Naive thymus-derived CD8-positive, alpha-beta T cell (primary cell): ENCODE measurements around the gene ASL. TPM values are rescaled to one million over a fixed set of nuclear protein-coding genes. Genes with fewer than 3 reads are reported as not detected.
A peak's percentile ranks its signal among the peaks of the same experiment; 100 is the strongest.
"Not testable (repeated sequence)": the region's sequence is repeated elsewhere in the genome, so short reads cannot be mapped to it uniquely, and the experiment has no call there.

Experiments
- ATAC-seq, 2 donors: fragments of 150-1000 bp; cut with Tn5 transposase in 1 of 2; sonication (Bioruptor Pico), chemical (Tn5 transposase) in 1 of 2; 1 replicate in 1 of 2; 2 replicates in 1 of 2; pipeline ENCODE4 v1.10.0; 2021; ENCODE audit warnings: mild to moderate bottlenecking in 2 of 2, moderate library complexity in 2 of 2
- POLR2A ChIA-PET: fragments of 350-600 bp; sonication (Branson Sonifier 250); formaldehyde crosslinking; loops from one replicate; lab custom pipeline; 2021; ENCODE audit warnings: antibody characterized with exemption; lab: Charles Lee
- DNase-seq, 10 donors: peaks; one replicate each; pipeline versions ENCODE4 v3.0.0 to v3.0.0-alpha.2; 2020 to 2022
- H3K27ac Mint-ChIP-seq, 10 donors: one replicate each; pipeline ENCODE4 v1.8.0; 2020 to 2022; ENCODE audit warnings: mild to moderate bottlenecking in 10 of 10, mixed read lengths in 10 of 10, moderate library complexity in 4 of 10, inconsistent platforms in 1 of 10
- H3K27me3 Mint-ChIP-seq, 5 donors: one replicate each; pipeline ENCODE4 v1.8.0; 2021 to 2022; ENCODE audit warnings: mixed read lengths in 5 of 5
- H3K36me3 Mint-ChIP-seq, 3 donors: one replicate each; pipeline ENCODE4 v1.8.0; 2020 to 2022; ENCODE audit warnings: mixed read lengths in 3 of 3, mild to moderate bottlenecking in 2 of 3, inconsistent platforms in 1 of 3
- H3K4me1 Mint-ChIP-seq, 4 donors: one replicate each; pipeline ENCODE4 v1.8.0; 2021 to 2022; ENCODE audit warnings: mixed read lengths in 4 of 4
- H3K4me3 Mint-ChIP-seq, 10 donors: one replicate each; pipeline ENCODE4 v1.8.0; 2020 to 2022; ENCODE audit warnings: mild to moderate bottlenecking in 10 of 10, mixed read lengths in 10 of 10, moderate library complexity in 6 of 10, inconsistent platforms in 1 of 10
- H3K9me3 Mint-ChIP-seq, 9 donors: one replicate each; pipeline ENCODE4 v1.8.0; 2020 to 2022; ENCODE audit warnings: mixed read lengths in 9 of 9, mild to moderate bottlenecking in 3 of 9, inconsistent platforms in 1 of 9, moderate library complexity in 1 of 9
- polyA plus RNA-seq, 3 donors: library from polyadenylated mRNA; unstranded; fragments of 300-500 nt; fragmentation: Illumina TruSeq; gene quantifications; one replicate each; pipeline ENCODE4 v1.2.3, GENCODE V29; 2021
- total RNA-seq, 8 experiments: library from RNA in 2 of 8; stranded (reverse) in 2 of 8; gene quantifications; one replicate each; pipeline ENCODE4 v1.2.3 and lab custom pipeline; 2021 to 2026

ASL gene
- total and polyA plus RNA-seq, 5 experiments from 2014 or later: 5.2 to 18.6 (median 13.0) TPM

DNA sequence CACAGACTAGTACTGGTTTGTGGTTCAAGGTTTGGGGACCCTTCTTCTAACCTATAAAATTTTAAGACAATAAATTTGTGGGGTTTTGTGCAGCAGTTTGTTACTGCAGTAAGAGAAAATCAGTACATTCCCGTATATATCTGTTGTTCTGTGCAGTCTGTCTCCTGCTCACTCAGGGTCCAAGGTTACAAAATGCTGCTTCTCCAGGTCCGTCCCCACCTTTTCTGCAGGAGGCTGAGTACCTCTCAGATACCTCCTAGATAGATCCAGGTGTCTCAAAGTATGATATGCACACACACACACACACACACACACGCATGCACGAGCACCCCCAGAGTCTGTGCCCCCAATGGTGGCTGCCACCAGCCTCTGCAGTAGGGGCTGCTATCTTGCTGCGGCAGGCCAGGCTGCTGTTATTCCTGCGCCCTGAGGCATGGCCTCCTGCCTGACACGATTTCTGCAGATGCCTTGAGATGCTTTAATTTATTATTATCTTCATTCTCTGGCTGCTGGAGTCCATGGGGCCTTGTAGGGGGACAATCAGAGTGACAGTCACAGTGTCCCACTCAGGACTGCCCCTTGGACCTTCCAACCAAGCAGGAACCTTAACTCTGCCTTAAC lies 25.2 kb upstream of the ASL start:
- POLR2A ChIA-PET: no interaction called here
- no peak for DNase-seq
- no peaks in the 10 kb centered on the region for H3K36me3 Mint-ChIP-seq
- no peak overlapping the region for H3K27ac Mint-ChIP-seq
- H3K4me1 Mint-ChIP-seq: peaks cover 0 to 1% (median 0%) of the 10 kb centered on the region in 4 donors
- no peak overlapping the region for H3K4me3 Mint-ChIP-seq
- peaks cover 0 to 7% (median 3%) of the 10 kb centered on the region in 5 donors for H3K27me3 Mint-ChIP-seq
- no peak for ATAC-seq
- H3K9me3 Mint-ChIP-seq: peaks cover 0 to 2% (median 0%) of the 10 kb centered on the region in 9 donors

DNA sequence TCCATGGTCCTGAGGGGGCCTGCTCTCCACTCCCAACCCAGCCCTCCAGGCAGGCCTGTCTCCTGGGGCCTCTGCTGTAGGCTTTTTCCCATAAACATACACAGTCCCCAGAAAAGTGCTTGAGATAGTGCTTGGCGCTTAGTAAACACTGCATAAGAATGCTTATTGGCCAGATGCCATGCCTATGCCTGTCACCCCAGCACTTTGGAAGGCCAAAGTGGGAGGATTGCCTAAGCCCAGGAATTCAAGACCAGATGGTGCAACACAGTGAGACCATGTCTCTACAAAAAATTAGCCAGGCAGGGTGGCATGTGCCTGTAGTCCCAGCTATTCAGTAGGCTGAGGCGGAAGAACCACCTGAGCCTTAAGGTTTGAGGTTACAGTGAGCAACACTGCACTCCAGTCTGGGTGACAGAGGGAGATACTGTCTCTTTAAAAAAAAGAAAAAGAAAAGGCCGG lies 24.6 kb upstream of the ASL start:
- no peak overlapping the region for H3K4me3 Mint-ChIP-seq
- POLR2A ChIA-PET: no interaction called here

DNA sequence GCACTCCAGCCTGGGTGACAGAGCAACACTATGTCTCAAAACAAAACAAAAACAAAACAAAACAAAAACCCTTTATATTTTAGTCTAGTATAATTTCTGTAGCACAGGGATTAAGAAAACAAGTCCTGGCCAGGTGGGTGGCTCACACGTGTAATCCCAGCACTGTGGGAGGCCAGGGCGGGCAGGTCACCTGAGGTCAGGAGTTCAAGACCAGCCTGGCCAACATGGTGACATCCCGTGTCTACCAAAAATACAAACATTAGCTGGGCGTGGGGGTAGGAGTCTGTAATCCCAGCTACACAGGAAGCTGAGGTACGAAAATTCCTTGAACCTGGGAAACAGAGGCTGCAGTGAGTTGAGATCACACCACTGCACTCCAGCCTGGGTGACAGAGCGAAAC lies 23.2 kb upstream of the ASL start:
- H3K4me1 Mint-ChIP-seq: peaks cover 0 to 3% (median 0%) of the 10 kb centered on the region in 4 donors

More for the DNA sequence above, 24.6 kb upstream of the ASL start:
- no peaks in the 10 kb centered on the region for H3K36me3 Mint-ChIP-seq
- H3K27me3 Mint-ChIP-seq: peaks cover 0 to 3% (median 0%) of the 10 kb centered on the region in 5 donors
- peak overlapping the region in 1 of 10 donors; percentile 22 for H3K27ac Mint-ChIP-seq
- peaks cover 0 to 2% (median 0%) of the 10 kb centered on the region in 9 donors for H3K9me3 Mint-ChIP-seq
- ATAC-seq: no peak
- peaks cover 0 to 1% (median 0%) of the 10 kb centered on the region in 4 donors for H3K4me1 Mint-ChIP-seq
- DNase-seq: no peak

DNA sequence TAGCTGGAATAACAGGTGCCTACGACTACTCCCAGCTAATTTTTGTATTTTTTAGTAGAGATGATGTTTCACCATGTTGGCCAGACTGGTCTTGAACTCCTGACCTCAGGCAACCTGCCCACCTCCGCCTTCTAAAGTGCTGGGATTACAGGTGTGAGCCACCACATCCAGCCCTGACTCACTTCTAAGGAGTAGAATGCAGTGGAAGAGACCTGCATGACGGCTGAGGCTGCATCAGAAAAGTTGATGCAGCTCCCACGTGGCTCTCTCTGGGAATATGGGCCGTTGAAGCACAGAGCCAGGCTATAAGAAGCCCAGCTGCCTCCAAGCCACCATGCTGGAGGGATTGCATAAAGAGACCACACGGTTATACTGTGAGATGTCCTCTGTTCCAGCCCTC lies 21.6 kb upstream of the ASL start:
- H3K4me3 Mint-ChIP-seq: no peak overlapping the region
- no peaks in the 10 kb centered on the region for H3K27me3 Mint-ChIP-seq
- POLR2A ChIA-PET: no interaction called here
- ATAC-seq: no peak
- peaks cover 0 to 1% (median 0%) of the 10 kb centered on the region in 4 donors for H3K4me1 Mint-ChIP-seq
- no peak for DNase-seq
- no peaks in the 10 kb centered on the region for H3K36me3 Mint-ChIP-seq
- no peaks in the 10 kb centered on the region for H3K9me3 Mint-ChIP-seq
- no peak overlapping the region for H3K27ac Mint-ChIP-seq

More for the DNA sequence above, 23.2 kb upstream of the ASL start:
- no peak overlapping the region for H3K27ac Mint-ChIP-seq
- H3K36me3 Mint-ChIP-seq: no peaks in the 10 kb centered on the region
- ATAC-seq: no peak
- no peak overlapping the region for H3K4me3 Mint-ChIP-seq
- H3K27me3 Mint-ChIP-seq: peaks cover 0 to 2% (median 0%) of the 10 kb centered on the region in 5 donors
- peaks cover 0 to 1% (median 0%) of the 10 kb centered on the region in 9 donors for H3K9me3 Mint-ChIP-seq
- POLR2A ChIA-PET: no interaction called here
- no peak for DNase-seq

DNA sequence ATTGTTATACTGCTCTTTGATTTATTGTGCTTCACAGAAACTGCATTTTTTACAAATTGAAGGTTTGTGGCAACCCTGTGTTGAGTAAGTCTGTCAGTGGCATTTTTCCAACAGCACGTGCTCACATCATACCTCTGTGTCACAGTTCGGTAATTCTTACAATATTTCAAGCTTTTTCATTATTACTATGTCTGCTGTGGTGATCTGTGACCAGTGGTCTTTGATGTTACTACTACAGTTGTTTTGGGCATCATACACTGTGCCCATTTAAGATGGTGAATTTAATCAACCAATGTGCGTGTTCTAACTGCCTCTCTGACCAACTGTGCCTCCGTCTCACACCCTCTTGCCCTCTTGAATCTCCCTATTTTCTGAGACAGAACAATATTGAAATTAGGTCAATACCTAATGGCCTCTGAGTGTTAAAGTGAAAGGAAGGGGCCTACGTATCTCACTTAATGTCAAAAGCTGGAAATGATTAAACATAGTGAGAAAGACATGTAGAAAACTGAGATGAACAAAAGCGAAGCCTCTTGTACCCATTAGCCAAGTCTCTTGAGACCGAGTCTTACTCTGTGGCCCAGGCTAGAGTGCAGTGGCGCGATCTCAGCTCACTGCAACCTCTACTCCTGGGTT lies 20.2 kb upstream of the ASL start:
- DNase-seq (no peak), ATAC-seq (no peak)
- H3K4me1 Mint-ChIP-seq: peaks cover 0 to 1% (median 0%) of the 10 kb centered on the region in 4 donors
- H3K27me3 Mint-ChIP-seq: no peaks in the 10 kb centered on the region
- no peaks in the 10 kb centered on the region for H3K36me3 Mint-ChIP-seq
- POLR2A ChIA-PET: no interaction called here
- H3K27ac Mint-ChIP-seq: no peak overlapping the region
- no peaks in the 10 kb centered on the region for H3K9me3 Mint-ChIP-seq
- no peak overlapping the region for H3K4me3 Mint-ChIP-seq

DNA sequence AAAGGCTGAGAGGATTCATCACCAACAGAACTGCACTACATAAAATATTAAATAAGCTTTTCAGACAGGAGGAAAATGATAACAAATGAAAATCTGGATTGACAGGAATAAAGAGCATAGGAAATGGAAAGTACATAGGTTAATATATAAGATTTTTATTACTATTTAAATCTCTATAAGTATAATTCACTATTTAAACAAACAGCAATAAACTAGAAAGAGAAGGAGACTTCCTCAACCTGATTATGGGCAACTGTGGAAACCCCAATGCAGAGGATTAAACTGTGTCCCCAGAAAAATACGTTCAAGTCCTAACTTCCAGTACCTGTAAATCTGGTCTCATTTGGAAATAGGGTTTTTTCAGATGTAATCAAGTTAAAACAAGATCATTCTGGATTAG lies 14.8 kb upstream of the ASL start:
- peaks cover 0 to 1% (median 0%) of the 10 kb centered on the region in 4 donors for H3K4me1 Mint-ChIP-seq
- H3K36me3 Mint-ChIP-seq: no peaks in the 10 kb centered on the region
- no peak for ATAC-seq
- no peak for DNase-seq
- no peak overlapping the region for H3K27ac Mint-ChIP-seq
- H3K4me3 Mint-ChIP-seq: no peak overlapping the region
- POLR2A ChIA-PET: no interaction called here
- H3K27me3 Mint-ChIP-seq: no peaks in the 10 kb centered on the region
- H3K9me3 Mint-ChIP-seq: peaks cover 0 to 8% (median 0%) of the 10 kb centered on the region in 9 donors

DNA sequence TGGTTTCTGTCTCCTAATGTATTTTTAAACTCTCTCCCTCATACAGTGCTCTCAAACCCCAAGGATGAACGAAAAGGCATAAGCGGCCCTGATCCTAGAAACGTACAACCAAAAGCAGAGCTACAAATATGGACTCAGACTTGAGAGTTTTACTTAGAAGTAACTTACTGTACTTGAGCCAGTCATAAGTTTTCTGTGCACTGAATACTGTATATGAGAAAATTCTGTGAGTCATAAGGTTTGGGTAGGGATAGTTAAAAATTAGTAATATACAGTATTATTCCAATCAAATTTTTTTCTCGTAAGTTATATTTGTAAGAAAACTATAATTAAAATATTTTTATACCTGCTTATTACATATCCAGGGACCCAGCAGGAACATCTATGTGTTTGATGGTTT lies 5.9 kb upstream of the ASL start:
- peaks cover 0 to 11% (median 1%) of the 10 kb centered on the region in 4 donors for H3K4me1 Mint-ChIP-seq

DNA sequence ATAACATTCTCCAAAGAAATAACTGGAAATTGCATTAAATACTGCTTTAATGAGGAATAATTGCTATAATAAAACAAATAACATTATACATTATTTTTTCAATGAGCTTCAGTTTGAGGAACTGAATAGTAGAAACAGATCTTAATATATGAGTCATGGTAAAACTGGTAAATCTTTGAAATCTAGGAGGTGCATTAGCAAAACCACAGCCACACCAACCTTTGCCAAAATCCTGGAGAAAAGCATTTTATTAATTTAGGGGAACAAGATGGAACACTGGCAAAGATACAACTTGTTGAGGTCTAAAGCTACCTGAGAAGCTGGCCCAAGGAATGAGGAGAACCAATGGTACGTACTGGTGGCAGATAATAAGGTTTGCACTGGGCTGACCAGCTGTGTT lies 5.4 kb upstream of the ASL start:
- H3K27me3 Mint-ChIP-seq: peaks cover 0 to 2% (median 0%) of the 10 kb centered on the region in 5 donors

More for the DNA sequence above, 5.9 kb upstream of the ASL start:
- H3K36me3 Mint-ChIP-seq: peaks cover 0 to 3% (median 0%) of the 10 kb centered on the region in 3 donors
- peaks cover 0 to 7% (median 0%) of the 10 kb centered on the region in 9 donors for H3K9me3 Mint-ChIP-seq
- POLR2A ChIA-PET: interaction anchor here (0.6 kb wide), 1 partner anchor 357 kb away, joined by 4 read pairs; no protein-coding TSS in a partner anchor
- peaks cover 0 to 2% (median 0%) of the 10 kb centered on the region in 5 donors for H3K27me3 Mint-ChIP-seq
- no peak overlapping the region for H3K4me3 Mint-ChIP-seq
- DNase-seq (no peak), ATAC-seq (no peak)
- no peak overlapping the region for H3K27ac Mint-ChIP-seq

DNA sequence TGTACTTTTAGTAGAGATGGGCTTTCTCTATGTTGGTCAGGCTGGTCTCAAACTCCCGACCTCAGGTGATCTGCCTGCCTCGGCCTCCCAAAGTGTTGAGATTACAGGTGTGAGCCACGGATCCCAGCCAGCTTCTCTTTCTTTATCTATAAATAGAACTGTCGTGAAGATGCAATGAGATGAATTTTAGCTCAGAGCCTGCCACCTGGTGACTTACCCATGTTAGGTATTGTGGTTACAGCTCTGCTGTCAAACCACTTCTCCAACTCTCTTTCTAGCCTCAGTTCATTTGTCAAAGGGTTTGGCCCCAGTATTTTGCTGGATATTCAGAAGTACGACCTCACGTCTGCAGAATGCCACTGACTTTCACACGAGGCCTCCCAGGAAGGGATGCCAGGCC lies 3.4 kb upstream of the ASL start:
- DNase-seq, H3K36me3 Mint-ChIP-seq, POLR2A ChIA-PET, ATAC-seq, H3K9me3 Mint-ChIP-seq, H3K27me3 Mint-ChIP-seq, H3K4me3 Mint-ChIP-seq: not testable (repeated sequence)
- peaks cover 9 to 25% (median 12%) of the 10 kb centered on the region in 4 donors for H3K4me1 Mint-ChIP-seq
- H3K27ac Mint-ChIP-seq: peak overlapping the region in 1 of 10 donors; percentile 1

More for the DNA sequence above, 5.4 kb upstream of the ASL start:
- Mint-ChIP-seq H3K4me3 (peak overlapping the region in 1 of 10 donors; percentile 30), H3K9me3 (peaks cover 0 to 7% (median 0%) of the 10 kb centered on the region in 9 donors), H3K4me1 (peaks cover under 1 to 13% (median 2%) of the 10 kb centered on the region in 4 donors), H3K36me3 (peaks cover 0 to 3% (median 0%) of the 10 kb centered on the region in 3 donors), H3K27ac (peak overlapping the region in 1 of 10 donors; percentile 10)
- POLR2A ChIA-PET: interaction anchor here (0.6 kb wide), 1 partner anchor 35 kb away, joined by 3 read pairs; no protein-coding TSS in a partner anchor
- ATAC-seq (no peak), DNase-seq (no peak)

DNA sequence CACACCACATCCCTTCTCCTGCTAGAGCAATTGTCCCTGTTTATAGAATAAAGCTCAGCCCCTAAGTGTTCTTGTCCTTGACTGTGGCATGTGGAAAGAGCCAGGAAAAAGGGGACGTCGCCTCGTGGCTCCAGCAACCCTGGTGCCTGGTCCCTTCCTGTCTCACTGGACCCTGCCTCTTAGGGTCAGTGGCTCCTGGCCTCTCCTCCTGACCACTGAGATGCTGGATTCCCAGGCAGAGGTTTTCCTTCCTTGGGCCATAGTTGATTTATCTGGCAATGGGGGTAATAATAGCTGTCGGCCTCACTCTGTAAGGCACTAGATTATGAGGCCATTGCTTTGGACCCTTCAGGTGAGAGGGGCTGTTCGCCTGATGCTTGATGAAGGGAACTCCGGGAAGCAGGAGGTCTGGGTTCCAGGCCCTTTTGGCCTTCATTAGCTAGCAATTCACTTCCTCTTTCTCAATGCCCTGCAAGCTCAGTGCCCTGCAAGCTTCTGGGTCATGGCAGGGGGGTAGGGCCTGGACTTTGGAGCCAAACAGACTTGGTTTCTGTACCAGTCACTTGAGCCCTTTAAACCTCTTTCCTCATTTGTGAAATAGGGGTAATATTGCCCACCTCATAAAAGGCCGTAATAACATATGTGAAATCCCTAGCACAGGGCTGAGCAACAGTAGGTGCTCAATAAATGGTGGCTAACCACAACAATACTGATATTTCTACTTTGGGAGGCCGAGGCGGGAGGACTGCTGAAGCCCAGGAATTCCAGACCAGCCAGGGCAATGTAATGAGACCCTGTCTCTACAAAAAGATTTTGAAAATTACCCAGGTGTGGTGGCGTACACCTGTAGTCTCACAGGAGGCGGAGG lies 1.1 kb downstream of the ASL start:
- Mint-ChIP-seq H3K36me3 (peaks cover 0 to 4% (median 2%) of the 10 kb centered on the region in 3 donors), H3K4me1 (peaks cover 8 to 30% (median 14%) of the 10 kb centered on the region in 4 donors), H3K27me3 (no peaks in the 10 kb centered on the region), H3K9me3 (no peaks in the 10 kb centered on the region), H3K27ac (peak overlapping the region in 9 of 10 donors; percentile 44 to 90 (median 83)), H3K4me3 (peak overlapping the region; percentile 78 to 93 (median 86))
- DNase-seq (no peak), ATAC-seq (no peak)
- POLR2A ChIA-PET: interaction anchor here (1.0 to 1.2 kb wide), 3 partner anchors 12 to 45 kb away, joined by 3 to 7 read pairs (median 3); partner anchors contain the start of gene CRCP

DNA sequence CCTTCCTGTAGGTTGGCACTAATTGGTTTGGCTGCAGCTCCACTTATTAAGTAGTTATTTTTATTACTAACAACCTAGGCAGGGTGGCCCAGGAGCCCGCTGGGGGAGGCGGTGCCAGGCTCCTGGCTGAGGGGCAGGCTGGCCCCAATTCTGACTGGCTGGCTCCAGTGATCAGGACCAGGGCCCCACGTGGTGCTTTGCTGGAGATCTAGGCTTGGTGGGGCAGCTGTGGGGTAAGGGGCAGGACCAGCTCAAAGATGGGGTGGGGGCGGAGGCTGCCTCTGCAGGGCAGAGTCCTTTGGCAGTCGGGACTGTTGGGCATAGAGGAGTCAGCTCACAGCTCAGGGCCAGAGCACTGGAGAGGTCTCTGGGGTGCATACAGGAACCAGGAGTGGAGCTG lies 2.4 kb downstream of the ASL start:
- Mint-ChIP-seq H3K4me1 (peaks cover 7 to 24% (median 14%) of the 10 kb centered on the region in 4 donors), H3K27me3 (no peaks in the 10 kb centered on the region), H3K4me3 (peak overlapping the region in 5 of 10 donors; percentile 42 to 84 (median 70)), H3K27ac (peak overlapping the region in 1 of 10 donors; percentile 25), H3K9me3 (no peaks in the 10 kb centered on the region), H3K36me3 (peaks cover 0 to 11% (median 2%) of the 10 kb centered on the region in 3 donors)
- no peak for ATAC-seq
- POLR2A ChIA-PET: no interaction called here
- no peak for DNase-seq

DNA sequence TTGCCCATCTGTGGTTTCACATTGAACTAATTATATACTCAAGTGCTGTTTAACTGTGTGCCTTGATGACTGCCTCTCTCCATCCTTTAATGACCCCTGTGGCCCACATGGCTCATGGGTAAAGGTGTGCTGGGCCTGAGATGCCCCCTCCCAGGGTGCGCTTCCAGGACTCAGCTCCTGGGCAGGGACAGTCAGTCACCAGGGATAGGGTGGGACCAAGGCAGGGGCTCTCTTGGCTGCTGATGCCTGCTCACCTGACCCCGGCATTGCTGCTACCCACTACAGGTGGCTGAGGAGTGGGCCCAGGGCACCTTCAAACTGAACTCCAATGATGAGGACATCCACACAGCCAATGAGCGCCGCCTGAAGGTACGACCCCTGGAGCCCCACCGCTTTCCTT lies 6.5 kb downstream of the ASL start:
- Mint-ChIP-seq H3K4me3 (no peak overlapping the region), H3K27ac (no peak overlapping the region), H3K9me3 (no peaks in the 10 kb centered on the region), H3K27me3 (no peaks in the 10 kb centered on the region), H3K36me3 (peaks cover 0 to 28% (median 2%) of the 10 kb centered on the region in 3 donors), H3K4me1 (peaks cover 0 to 6% (median 2%) of the 10 kb centered on the region in 4 donors)
- DNase-seq (no peak), ATAC-seq (no peak)
- POLR2A ChIA-PET: no interaction called here
